Suprapubic skin (tissue), 3 donors: ENCODE data around the gene RPL10.

Source experiments
- CTCF ChIP-seq, 2 donors: fragments of 200-600 bp in 1 of 2; fragments of 450-650 bp in 1 of 2; sonication (generic) in 1 of 2; IDR thresholded peaks; one replicate each; pipeline ENCODE4 v1.5.1; 2016 to 2019; ENCODE audit warnings: antibody characterized with exemption in 2 of 2, mild to moderate bottlenecking in 1 of 2, moderate library complexity in 1 of 2
- POLR2A ChIP-seq, 2 donors: fragments of 450-650 bp; IDR thresholded peaks; one replicate each; pipeline ENCODE4 v1.6.1; 2017; ENCODE audit warnings: antibody characterized with exemption in 2 of 2, mild to moderate bottlenecking in 2 of 2, moderate library complexity in 2 of 2

- no peak for TF ChIP-seq CTCF (IDR thresholded peaks at IDR 0.05)
- TF ChIP-seq POLR2A (IDR thresholded peaks at IDR 0.05): no peak
Observed at GRCh38 chrX:154348646-154349358, 49.4 kb upstream of the RPL10 start.
